Left colon (tissue), 2 donors: ENCODE data around the gene MRPL27. TPM values are rescaled to one million over a fixed set of nuclear protein-coding genes. Genes with fewer than 3 reads are reported as not detected.

Experiments used
- ATAC-seq: fragments of 200-7000 bp; cut with Tn5 transposase; one replicate; pipeline ENCODE4 v1.9.1; 2020; ENCODE audit warnings: mild to moderate bottlenecking, moderate library complexity
- DNase-seq, 2 donors: peaks; one replicate each; pipeline ENCODE4 v3.0.0-alpha.2; 2020
- intact Hi-C, 2 donors: fragments of 100-400 bp; cut with DNase I in 1 of 2; cut with micrococcal nuclease in 1 of 2; formaldehyde crosslinking; loops; one replicate each; pipeline versions ENCODE4 v1.11.2 to v1.14.0; 2022; cut with DNase I, micrococcal nuclease
- total RNA-seq, 2 donors: library from RNA; stranded (reverse); fragmentation: NEBNext Ultra II Directional; extraction: Animal tissue kit (Norgen Biotek cat#: 25700); gene quantifications; one replicate each; pipeline ENCODE4 v1.2.1, GENCODE V29; 2021
- donor health status: DM: no; HTN: no; CAD: no.
- donor health status: DM: yes; HTN: yes; CAD: no.

Gene MRPL27
- total RNA-seq, 2 donors from 2014 or later: 73.4 to 85.4 TPM

GRCh38 chr17:50364061-50364458 is 8.9 kb downstream of the MRPL27 start:
- peak in 1 of 2 donors; percentile 16 for DNase-seq
- ATAC-seq: peak; percentile 9
- intact Hi-C loops: no loop called here

GRCh38 chr17:50363217-50364060 is 9.5 kb downstream of the MRPL27 start:
- ATAC-seq: no peak
- DNase-seq: peak in 1 of 2 donors; percentile 23
- intact Hi-C loops: no loop called here

- DNase-seq (peak in 1 of 2 donors; percentile 15), ATAC-seq (no peak)
- intact Hi-C loops: no loop called here
Measured at GRCh38 chr17:50362661-50363060, 10.3 kb downstream of the MRPL27 start.

- intact Hi-C loops: no loop called here
- ATAC-seq: peak; percentile 82
- peak; percentile 46 to 65 for DNase-seq
Measured at GRCh38 chr17:50361561-50362480, 11.2 kb downstream of the MRPL27 start.

- DNase-seq: peak in 1 of 2 donors; percentile 15
- intact Hi-C loops: no loop called here
- ATAC-seq: no peak
Measured at GRCh38 chr17:50360486-50361115, 12.4 kb downstream of the MRPL27 start.

GRCh38 chr17:50359998-50360461 is 13.0 kb downstream of the MRPL27 start:
- ATAC-seq: no peak
- peak in 1 of 2 donors; percentile 20 for DNase-seq
- intact Hi-C loops: no loop called here

- ATAC-seq (no peak), DNase-seq (peak in 1 of 2 donors; percentile 15)
- intact Hi-C loops: no loop called here
Measured at GRCh38 chr17:50359005-50359699, 13.8 kb downstream of the MRPL27 start.

- ATAC-seq (no peak), DNase-seq (peak in 1 of 2 donors; percentile 15)
- intact Hi-C loops: no loop called here
Measured at GRCh38 chr17:50358177-50358576, 14.8 kb downstream of the MRPL27 start.

GRCh38 chr17:50356892-50357510 is 16.0 kb downstream of the MRPL27 start:
- DNase-seq (peak in 1 of 2 donors; percentile 15), ATAC-seq (no peak)

GRCh38 chr17:50356418-50356817 is 16.6 kb downstream of the MRPL27 start:
- intact Hi-C loops: no loop called here
- DNase-seq: peak in 1 of 2 donors; percentile 24

More at GRCh38 chr17:50356892-50357510, 16.0 kb downstream of the MRPL27 start:
- intact Hi-C loops: no loop called here

GRCh38 chr17:50355701-50356341 is 17.2 kb downstream of the MRPL27 start:
- intact Hi-C loops: no loop called here
- DNase-seq: peak in 1 of 2 donors; percentile 15
- no peak for ATAC-seq

More at GRCh38 chr17:50356418-50356817, 16.6 kb downstream of the MRPL27 start:
- ATAC-seq: no peak

GRCh38 chr17:50355336-50355700 is 17.7 kb downstream of the MRPL27 start:
- DNase-seq: no peak
- no peak for ATAC-seq
- intact Hi-C loops: no loop called here

- DNase-seq (peak in 1 of 2 donors; percentile 15), ATAC-seq (no peak)
- intact Hi-C loops: no loop called here
Measured at GRCh38 chr17:50354776-50355175, 18.2 kb downstream of the MRPL27 start.

GRCh38 chr17:50354198-50354597 is 18.8 kb downstream of the MRPL27 start:
- DNase-seq (no peak), ATAC-seq (no peak)
- intact Hi-C loops: no loop called here

- no peak for ATAC-seq
- DNase-seq: peak in 1 of 2 donors; percentile 23
- intact Hi-C loops: no loop called here
Measured at GRCh38 chr17:50353600-50354195, 19.3 kb downstream of the MRPL27 start.

- peak in 1 of 2 donors; percentile 21 for DNase-seq
Measured at GRCh38 chr17:50352693-50353599, 20.0 kb downstream of the MRPL27 start.

More at GRCh38 chr17:50352693-50353599, 20.0 kb downstream of the MRPL27 start:
- ATAC-seq: no peak
- intact Hi-C loops: no loop called here
